ENCODE measurements around the gene POLDIP3. TPM values are rescaled to one million over a fixed set of nuclear protein-coding genes. Genes with fewer than 3 reads are reported as not detected.
A peak's percentile ranks its signal among the peaks of the same experiment; 100 is the strongest.
"Not testable (repeated sequence)": the region's sequence is repeated elsewhere in the genome, so short reads cannot be mapped to it uniquely, and the experiment has no call there.

Gene POLDIP3
- total RNA-seq, 4 donors from 2014 or later, result 30.6 to 50.7 (median 37.2) TPM

DNA sequence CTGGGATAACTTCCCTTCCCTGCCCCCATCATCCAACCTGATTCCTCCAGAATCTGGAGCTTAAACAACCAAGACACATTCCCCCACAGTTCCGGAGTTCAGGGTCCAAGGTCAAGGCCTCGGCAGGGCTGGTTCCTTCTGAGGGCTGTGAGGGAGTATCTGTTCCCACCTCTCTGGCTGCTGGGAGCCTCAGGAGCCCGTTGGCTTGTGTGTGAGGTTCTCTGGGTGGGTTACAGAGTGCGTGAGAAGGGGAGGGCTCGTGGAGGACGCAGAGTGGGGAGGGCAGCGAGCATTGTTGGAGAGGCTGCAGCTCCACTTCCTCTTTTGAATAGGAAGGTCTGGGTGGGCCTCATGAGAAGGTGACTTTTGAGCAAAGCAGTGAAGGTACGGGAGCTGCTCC is 52.4 kb downstream of the POLDIP3 start:
- H3K4me1 ChIP-seq, result peaks cover 0 to 16% (median 0%) of the 10 kb centered on the region in 3 donors
- H3K36me3 ChIP-seq, result peaks cover 0 to 43% of the 10 kb centered on the region in 2 donors
- ATAC-seq, result no peak
- no peaks in the 10 kb centered on the region for H3K27me3 ChIP-seq
- H3K4me3 ChIP-seq, result no peak overlapping the region
- H3K27ac ChIP-seq, result no peak overlapping the region
- H3K9me3 ChIP-seq, result no peaks in the 10 kb centered on the region
- TF ChIP-seq POLR2A (IDR thresholded peaks at IDR 0.05) (no peak), EP300 (IDR thresholded peaks at IDR 0.05) (no peak), POLR2AphosphoS5 (IDR thresholded peaks at IDR 0.05) (no peak)
- TF ChIP-seq, protein P1, sequence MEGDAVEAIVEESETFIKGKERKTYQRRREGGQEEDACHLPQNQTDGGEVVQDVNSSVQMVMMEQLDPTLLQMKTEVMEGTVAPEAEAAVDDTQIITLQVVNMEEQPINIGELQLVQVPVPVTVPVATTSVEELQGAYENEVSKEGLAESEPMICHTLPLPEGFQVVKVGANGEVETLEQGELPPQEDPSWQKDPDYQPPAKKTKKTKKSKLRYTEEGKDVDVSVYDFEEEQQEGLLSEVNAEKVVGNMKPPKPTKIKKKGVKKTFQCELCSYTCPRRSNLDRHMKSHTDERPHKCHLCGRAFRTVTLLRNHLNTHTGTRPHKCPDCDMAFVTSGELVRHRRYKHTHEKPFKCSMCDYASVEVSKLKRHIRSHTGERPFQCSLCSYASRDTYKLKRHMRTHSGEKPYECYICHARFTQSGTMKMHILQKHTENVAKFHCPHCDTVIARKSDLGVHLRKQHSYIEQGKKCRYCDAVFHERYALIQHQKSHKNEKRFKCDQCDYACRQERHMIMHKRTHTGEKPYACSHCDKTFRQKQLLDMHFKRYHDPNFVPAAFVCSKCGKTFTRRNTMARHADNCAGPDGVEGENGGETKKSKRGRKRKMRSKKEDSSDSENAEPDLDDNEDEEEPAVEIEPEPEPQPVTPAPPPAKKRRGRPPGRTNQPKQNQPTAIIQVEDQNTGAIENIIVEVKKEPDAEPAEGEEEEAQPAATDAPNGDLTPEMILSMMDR (IDR thresholded peaks at IDR 0.05), result no peak
- WGBS, 2 donors (ENCODE audit: low coverage in 1 of 2), result 80% methylated on average over 1 of the region's 8 CpGs; no CpG with 5 or more reads in 1 of the 2 donors

DNA sequence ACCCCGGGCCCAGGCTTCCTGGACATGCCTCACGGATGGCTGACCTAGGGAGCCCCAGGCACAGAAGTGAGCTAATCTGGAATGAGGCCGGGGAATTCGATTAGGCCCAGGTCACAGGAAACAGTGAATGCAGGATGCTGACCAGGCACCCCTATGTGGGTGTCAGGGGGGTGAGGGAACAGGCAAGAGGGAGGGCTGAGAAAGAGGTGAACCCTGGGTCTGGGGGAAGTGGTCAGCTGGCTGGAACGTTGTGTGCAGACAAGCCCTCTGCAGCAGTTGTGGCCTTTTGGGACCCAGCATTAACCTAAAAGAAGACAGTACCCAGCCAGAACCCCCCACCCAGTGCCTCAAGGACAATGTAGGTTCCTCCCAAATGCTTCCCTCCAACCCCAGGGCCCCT is 52.8 kb downstream of the POLDIP3 start:
- ATAC-seq, result no peak

DNA sequence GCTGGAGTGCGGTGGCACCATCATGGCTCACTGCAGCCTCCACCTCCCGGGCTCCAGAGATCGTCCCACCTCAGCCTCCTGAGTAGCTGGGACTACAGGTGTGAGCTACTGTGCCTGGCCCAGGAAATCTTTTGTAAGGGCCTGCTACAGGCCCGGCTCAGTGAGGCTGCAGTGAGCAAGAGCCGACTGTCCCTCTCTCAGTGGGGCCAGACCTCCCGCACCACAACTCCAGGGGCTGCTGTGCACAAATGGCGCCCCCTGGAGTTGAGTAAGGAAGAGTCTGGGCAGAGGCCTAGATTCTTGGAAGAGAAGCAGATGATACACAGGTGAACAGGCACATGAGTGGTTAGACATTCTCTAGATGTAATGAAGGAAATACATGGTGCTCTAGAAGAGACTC is 53.9 kb downstream of the POLDIP3 start:
- TF ChIP-seq, protein P1 (IDR thresholded peaks at IDR 0.05), result peak in 3 of 4 experiments; percentile 5 to 45 (median 28)
- no peak for TF ChIP-seq POLR2AphosphoS5 (IDR thresholded peaks at IDR 0.05)
- no peak for TF ChIP-seq EP300 (IDR thresholded peaks at IDR 0.05)
- H3K27me3 ChIP-seq, result no peaks in the 10 kb centered on the region
- no peak for ATAC-seq
- H3K27ac ChIP-seq, result no peak overlapping the region
- no peaks in the 10 kb centered on the region for H3K9me3 ChIP-seq
- peaks cover 0 to 34% of the 10 kb centered on the region in 2 donors for H3K36me3 ChIP-seq
- H3K4me3 ChIP-seq, result no peak overlapping the region
- WGBS, 2 donors (ENCODE audit: low coverage in 1 of 2), result 54% methylated on average over 4 of the region's 7 CpGs; no CpG with 5 or more reads in 1 of the 2 donors
- peaks cover 0 to 16% (median 0%) of the 10 kb centered on the region in 3 donors for H3K4me1 ChIP-seq

More for the DNA sequence above, 52.8 kb downstream of the POLDIP3 start:
- Histone ChIP-seq H3K27me3 (no peaks in the 10 kb centered on the region), H3K27ac (no peak overlapping the region), H3K4me1 (peaks cover 0 to 16% (median 0%) of the 10 kb centered on the region in 3 donors), H3K9me3 (no peaks in the 10 kb centered on the region), H3K4me3 (no peak overlapping the region), H3K36me3 (peaks cover 0 to 43% of the 10 kb centered on the region in 2 donors)
- WGBS, 2 donors (ENCODE audit: low coverage in 1 of 2), result 25% methylated on average over 2 of the region's 5 CpGs; no CpG with 5 or more reads in 1 of the 2 donors
- TF ChIP-seq EP300 (IDR thresholded peaks at IDR 0.05), result no peak

DNA sequence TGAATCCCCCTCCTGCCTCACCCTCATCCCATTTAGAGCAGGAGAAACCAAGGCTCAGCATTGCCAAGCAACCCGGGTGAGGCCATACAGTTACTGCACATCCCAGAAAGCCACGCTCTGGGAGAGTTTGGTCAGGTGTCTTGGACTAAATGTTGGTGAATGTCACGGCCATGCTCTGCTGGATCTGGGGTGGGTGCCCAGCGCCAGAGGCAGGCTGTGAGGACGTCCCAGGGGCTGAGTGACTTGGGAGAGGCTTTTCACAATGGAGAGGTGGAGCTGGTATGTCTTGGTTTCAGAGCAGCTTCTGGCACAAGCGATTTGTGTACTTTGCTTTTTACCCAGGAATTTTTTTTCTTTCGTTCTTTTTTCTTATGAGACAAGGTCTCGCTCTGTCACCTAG is 54.3 kb downstream of the POLDIP3 start:
- no peak for ATAC-seq
- H3K27me3 ChIP-seq, result no peaks in the 10 kb centered on the region
- WGBS, 2 donors (ENCODE audit: low coverage in 1 of 2), result 81 to 88% methylated on average over 4 to 5 of the region's 8 CpGs
- H3K4me1 ChIP-seq, result peaks cover 0 to 16% (median 0%) of the 10 kb centered on the region in 3 donors
- H3K4me3 ChIP-seq, result no peak overlapping the region
- H3K9me3 ChIP-seq, result no peaks in the 10 kb centered on the region
- H3K36me3 ChIP-seq, result peaks cover 0 to 30% of the 10 kb centered on the region in 2 donors
- TF ChIP-seq POLR2A (IDR thresholded peaks at IDR 0.05), result no peak
- no peak overlapping the region for H3K27ac ChIP-seq

DNA sequence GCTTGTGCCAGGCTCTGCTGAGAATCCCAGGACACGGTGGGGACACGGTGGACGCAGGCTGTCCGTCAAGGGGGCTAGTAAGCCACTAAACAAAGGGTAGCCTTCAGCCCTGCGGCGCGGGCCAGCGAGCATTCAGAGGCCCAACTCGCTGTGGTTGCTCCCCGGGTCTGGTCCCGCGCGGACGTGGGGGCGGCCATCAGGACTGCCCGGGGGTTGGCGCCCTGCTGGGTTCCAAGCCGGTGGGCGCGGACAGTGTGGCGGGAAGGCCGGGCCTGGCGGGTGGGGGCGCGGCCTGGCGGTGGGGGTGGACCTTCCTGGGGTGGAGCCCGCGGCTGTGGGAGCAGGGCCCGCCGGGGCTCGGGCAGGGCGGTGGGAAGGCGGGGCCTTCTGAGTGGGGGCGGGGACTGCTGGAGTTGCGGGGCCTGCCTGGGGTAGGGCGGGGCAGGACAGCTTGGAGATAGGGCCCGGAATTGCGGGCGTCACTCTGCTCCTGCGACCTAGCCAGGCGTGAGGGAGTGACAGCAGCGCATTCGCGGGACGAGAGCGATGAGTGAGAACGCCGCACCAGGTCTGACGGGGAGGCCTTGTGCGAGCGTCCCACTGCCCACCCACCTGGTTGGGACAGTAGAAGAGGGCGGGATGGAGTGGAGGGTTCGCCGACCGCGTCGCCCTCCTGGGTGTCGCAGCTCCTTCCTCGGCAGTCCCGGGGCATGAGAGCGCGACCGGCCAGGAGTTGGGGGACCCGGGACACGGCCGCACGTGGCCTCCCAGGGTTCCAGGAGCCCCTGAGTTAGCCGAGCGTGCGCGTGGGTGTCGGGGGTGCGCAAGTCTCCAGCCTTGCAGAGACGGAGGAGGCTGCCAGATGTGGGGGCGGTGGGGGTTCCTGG is 61.0 kb downstream of the POLDIP3 start, which contains the start of gene SERHL2:
SERHL2 (plus strand) TSS at position 482 of the 887 bp plus-strand sequence; CDS start at position 547, 65 bp downstream.
- peak; percentile 97 for ATAC-seq
- H3K36me3 ChIP-seq, result no peaks in the 10 kb centered on the region
- peak within 1 kb of the TSS in 3 of 4 donors; percentile 45 to 76 (median 64) for H3K27ac ChIP-seq
- no peaks in the 10 kb centered on the region for H3K9me3 ChIP-seq
- H3K4me1 ChIP-seq, result peaks cover 0 to 18% (median 0%) of the 10 kb centered on the region in 3 donors
- H3K4me3 ChIP-seq, result peak within 1 kb of the TSS; percentile 44 to 64
- WGBS, 2 donors (ENCODE audit: low coverage in 1 of 2), result 0% methylated on average over 13 of the region's 75 CpGs; no CpG with 5 or more reads in 1 of the 2 donors
- peaks cover 10% of the 10 kb centered on the region for H3K27me3 ChIP-seq
- TF ChIP-seq EP300 (IDR thresholded peaks at IDR 0.05) (no peak), POLR2AphosphoS5 (IDR thresholded peaks at IDR 0.05) (no peak), POLR2A (IDR thresholded peaks at IDR 0.05) (peak; percentile 25 to 32)
- TF ChIP-seq, protein P1 (IDR thresholded peaks at IDR 0.05), result peak in 2 of 4 experiments; percentile 9 to 26

DNA sequence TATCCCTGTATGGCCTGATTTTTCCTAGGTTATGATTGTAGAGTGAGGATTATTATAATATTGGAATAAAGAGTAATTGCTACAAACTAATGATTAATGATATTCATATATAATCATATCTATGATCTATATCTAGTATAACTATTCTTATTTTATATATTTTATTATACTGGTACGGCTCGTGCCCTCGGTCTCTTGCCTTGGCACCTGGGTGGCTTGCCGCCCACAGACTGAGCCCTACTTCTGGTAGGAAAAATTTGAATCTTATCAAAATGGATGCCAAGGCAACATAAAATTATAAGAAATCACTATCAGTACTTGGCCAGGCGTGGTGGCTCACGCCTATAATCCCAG is 62.4 kb downstream of the POLDIP3 start:
- H3K9me3 ChIP-seq, H3K36me3 ChIP-seq, H3K27ac ChIP-seq, ATAC-seq, H3K4me3 ChIP-seq: not testable (repeated sequence)
- 88 to 89% methylated on average over 3 to 5 of the region's 6 CpGs for WGBS, 2 donors (ENCODE audit: low coverage in 1 of 2)
- peaks cover 10% of the 10 kb centered on the region for H3K27me3 ChIP-seq
- peaks cover 0 to 18% (median 0%) of the 10 kb centered on the region in 3 donors for H3K4me1 ChIP-seq

All from gastroesophageal sphincter (tissue), 4 donors.